Mucosa of gallbladder (tissue), 1 donor: ENCODE measurements around the gene TIGD1. TPM values are rescaled to one million over a fixed set of nuclear protein-coding genes. Genes with fewer than 3 reads are reported as not detected.
"Not testable (repeated sequence)": the region's sequence is repeated elsewhere in the genome, so short reads cannot be mapped to it uniquely, and the experiment has no call there.

ENCODE experiments used
- DNase-seq: peaks from one replicate; pipeline ENCODE4 v3.0.0-alpha.2; 2020; ENCODE audit warnings: low spot score
- total RNA-seq: library from RNA; stranded (reverse); gene quantifications from one replicate; pipeline ENCODE4 v1.2.1, GENCODE V29; 2021
- donor health status: DM: no; HTN: no; CAD: no.

The TIGD1 gene
- total RNA-seq, 1 donor from 2014 or later: 4.6 TPM

GRCh38 chr2:232570481-232570880, 20.1 kb upstream of the TIGD1 start:
- DNase-seq: not testable (repeated sequence)

GRCh38 chr2:232569541-232569940, 19.2 kb upstream of the TIGD1 start:
- no peak for DNase-seq

- no peak for DNase-seq
Observed at GRCh38 chr2:232568161-232568560, 17.8 kb upstream of the TIGD1 start.

DNA sequence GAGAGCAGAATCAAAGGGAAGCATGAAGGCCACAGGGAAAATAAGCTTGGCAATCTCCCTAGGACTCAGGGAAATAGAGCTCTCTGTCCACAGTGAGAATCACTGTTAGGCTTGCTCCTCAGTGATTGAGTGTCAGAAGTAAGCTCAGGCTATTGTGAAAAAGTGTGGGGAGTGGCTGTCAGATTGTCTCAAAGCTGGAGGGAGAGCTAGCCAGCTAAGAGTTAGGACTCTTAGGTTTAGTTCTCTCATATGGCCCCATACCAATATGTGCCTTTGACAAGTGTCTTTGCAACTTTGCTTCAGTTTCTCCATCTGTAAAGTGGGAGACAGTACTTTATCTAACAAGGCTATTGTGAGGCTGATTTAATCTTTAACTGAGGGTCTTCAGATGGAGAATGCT, 17.4 kb upstream of the TIGD1 start:
- no peak for DNase-seq

DNA sequence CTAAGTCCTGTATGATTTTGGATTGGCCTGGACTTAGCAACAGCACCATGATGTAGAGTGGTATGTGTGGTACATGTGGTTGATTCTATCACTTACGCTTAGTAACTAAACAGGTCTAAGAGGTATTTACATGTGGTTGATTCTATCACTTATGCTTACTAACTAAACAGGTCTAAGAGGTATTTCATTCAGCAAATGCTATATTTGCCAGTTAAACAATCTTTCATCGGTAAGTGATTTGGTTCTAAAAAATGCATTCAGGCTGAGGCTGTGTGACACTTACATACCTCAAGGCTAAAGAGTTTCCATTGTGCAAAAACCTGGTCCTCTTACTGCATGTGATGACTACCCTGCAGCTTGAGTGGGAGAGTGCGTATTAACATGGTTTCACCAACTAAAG, 13.2 kb upstream of the TIGD1 start:
- no peak for DNase-seq

DNA sequence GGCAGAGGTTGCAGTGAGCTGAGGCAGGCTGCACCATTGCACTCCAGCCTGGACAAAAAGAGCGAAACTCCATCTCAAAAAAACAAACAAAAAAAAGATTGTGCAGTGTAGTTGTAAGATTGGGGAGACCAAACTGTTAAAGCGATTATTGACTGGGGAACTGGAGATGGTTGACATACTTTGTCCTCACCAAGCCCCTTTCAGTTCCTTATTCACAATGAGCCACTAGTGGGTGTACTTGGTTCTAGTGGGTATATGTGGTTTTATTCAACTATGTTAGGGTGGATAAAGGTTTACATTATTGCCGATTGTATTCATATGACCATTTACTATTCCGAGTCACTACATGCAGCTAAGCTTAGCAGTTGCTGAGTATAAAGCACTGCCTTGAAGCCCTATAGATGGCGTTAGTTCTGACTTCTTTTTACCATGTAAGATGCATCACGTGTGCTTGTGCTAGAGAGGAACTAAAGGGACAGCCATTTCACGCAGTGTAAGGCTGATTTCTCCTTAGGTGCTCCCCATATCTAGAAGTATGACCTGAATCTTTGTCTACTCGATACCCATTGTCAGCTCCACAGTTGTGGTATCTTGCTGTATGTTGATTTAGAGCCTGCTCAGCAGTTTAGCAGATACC, 12.3 kb upstream of the TIGD1 start:
- no peak for DNase-seq

- no peak for DNase-seq
Observed at GRCh38 chr2:232556426-232556825, 6.1 kb upstream of the TIGD1 start.

DNA sequence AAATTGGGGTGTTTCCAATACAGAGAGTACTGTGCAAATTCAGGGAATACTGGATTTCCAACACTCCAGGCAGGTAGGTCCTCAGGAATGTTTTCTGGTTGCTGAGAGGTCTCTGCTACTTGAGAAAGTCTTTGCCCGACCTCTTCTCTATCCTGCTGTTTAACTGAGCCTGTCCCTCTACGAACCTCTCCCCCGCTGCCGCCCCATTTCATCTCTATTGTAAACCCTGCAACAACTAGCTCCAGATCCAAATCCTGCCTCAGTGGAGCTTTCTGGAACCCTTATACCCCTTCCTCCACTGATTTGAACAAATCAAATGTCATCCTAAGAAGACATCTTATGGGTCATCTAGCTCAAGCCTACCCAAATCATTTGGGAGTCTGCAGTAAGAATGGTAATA, 1.4 kb upstream of the TIGD1 start:
- DNase-seq: no peak

GRCh38 chr2:232551250-232551638, 887 bp upstream of the TIGD1 start:
- DNase-seq: no peak

- DNase-seq: no peak
Observed at GRCh38 chr2:232549655-232550353, 553 bp downstream of the TIGD1 start.

- no peak for DNase-seq
Observed at GRCh38 chr2:232547991-232548390, 2.4 kb downstream of the TIGD1 start.

DNA sequence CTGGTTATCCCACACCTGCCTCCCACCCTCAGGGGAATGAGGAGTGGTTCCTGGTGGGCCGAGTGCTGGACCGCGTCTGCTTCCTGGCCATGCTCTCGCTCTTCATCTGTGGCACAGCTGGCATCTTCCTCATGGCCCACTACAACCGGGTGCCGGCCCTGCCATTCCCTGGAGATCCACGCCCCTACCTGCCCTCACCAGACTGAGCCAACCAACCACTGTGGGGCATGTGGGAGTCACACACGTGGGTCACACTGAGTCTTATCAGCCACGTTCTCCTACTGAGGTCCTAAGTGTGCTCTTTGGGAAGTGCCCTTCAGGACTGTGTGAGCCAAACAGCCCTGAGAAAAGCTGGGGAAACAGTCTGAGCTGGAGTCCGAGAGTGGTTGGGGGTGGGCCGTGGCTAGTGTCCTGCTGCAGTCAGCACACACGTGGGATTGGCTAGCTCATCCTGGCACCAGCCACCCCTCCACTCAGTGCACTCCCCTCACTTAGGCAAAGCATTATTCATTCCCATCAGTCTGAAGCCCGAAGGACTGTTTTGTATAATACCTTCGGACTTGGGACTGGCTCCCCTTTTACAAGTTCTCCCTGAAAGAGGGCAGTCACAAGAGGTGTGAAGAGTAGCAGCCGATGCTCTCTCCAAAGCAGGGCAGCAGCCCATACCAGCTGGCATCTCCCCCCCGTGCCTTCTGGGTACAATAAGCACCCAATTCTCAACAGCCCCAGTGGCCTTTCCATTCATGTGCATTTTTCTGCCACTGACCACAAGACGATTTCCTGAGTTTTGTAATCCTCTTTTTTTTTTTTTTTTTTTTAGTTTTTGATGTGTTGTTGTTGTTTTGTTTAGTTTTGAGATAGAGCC, 4.6 kb downstream of the TIGD1 start:
- DNase-seq: no peak

- no peak for DNase-seq
Observed at GRCh38 chr2:232544674-232545073, 5.7 kb downstream of the TIGD1 start.

DNA sequence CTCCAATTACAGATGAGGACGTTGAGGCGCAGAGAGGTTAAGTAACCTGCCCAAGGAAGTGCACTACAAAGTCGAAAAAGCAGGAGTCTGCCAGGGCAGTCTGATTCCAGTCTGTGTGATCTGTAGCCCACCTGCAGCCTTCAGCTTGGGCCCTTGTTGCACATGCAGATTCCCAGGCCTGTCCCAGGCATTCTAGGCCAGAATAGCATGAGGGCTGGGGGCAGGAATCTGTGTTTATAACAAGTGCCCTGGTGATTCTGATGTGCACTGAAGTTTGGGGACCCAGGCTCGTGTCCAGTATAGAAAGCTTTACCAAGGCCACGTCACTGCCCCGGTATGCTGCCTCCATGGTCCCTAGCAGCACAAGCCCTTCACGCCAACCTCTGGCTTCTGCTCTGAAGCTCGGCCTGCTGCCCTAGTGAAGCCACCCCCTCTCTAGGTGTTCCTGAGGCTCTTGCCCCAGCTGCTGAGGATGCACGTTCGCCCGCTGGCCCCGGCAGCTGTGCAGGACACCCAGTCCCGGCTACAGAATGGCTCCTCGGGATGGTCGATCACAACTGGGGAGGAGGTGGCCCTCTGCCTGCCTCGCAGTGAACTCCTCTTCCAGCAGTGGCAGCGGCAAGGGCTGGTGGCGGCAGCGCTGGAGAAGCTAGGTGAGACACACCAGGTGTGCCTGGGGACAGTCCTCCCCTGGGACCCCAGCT, 6.3 kb downstream of the TIGD1 start:
- no peak for DNase-seq

- no peak for DNase-seq
Observed at GRCh38 chr2:232543491-232543890, 6.9 kb downstream of the TIGD1 start.

DNA sequence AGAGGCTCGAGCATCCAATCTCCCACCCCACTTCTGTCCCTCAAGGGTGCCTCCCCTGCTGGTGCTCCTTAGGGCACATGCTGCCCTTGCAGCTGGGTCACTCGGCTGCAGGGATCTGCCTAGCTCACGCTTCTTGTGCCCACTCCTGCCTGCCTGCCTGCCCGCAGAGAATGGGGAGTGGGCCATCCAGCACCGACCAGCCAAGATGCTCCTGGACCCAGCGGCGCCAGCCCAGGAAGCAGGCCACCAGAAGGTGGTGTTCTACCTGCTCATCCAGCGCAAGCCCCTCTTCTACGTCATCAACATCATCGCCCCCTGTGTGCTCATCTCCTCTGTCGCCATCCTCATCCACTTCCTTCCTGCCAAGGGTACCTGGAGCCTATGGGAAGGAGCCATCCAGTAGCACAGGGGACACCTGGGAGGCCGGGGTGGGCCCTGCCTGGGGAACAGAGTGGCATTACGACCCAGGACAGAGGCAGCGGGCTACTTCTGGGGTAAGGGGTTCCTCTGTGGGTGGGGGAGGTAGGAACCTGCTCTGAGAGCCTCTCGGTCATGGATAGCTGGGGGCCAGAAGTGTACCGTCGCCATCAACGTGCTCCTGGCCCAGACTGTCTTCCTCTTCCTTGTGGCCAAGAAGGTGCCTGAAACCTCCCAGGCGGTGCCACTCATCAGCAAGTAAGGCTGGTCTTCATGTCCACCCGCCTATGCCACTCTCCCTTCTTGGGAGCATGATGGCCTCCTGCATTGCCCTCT, 7.5 kb downstream of the TIGD1 start:
- no peak for DNase-seq

GRCh38 chr2:232541961-232542714, 8.2 kb downstream of the TIGD1 start:
- no peak for DNase-seq

DNA sequence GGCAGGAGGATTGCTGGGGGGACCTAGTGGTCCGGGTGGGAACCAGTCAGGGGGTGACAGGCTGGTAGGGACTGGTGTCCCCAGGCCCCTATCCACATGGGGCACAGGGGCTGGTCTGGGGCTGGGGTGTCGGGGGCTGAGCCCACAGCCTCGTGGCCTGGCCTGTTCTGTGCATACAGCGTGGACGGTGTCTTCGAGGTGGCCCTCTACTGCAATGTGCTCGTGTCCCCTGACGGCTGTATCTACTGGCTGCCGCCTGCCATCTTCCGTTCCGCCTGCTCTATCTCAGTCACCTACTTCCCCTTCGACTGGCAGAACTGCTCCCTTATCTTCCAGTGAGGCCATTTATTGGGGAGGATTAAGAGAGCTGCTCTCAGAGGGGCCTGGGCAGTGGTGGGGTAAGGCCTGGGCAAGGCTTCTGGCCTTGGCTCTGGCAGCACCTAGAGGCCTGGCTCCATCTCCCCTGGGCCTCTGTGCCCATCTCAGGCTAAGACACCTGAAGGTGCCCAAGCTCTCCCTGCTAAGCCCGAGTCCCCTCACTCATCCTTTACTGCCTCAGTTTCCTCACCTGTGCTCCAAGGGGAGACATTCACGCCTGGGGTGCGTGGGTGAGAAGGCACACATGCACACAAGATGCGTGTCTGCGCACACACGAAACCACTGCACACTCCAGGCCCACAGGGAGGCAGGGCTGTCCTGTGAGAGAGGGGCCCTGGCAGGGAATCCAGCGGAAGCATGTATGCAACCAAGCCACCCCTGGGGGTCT, 9.0 kb downstream of the TIGD1 start:
- no peak for DNase-seq

- no peak for DNase-seq
Observed at GRCh38 chr2:232540441-232541041, 9.8 kb downstream of the TIGD1 start.
